ENCODE results near the gene PRSS8. TPM values are rescaled to one million over a fixed set of nuclear protein-coding genes. Genes with fewer than 3 reads are reported as not detected.
A peak's percentile ranks its signal among the peaks of the same experiment; 100 is the strongest.

The PRSS8 gene
- total RNA-seq, 2 experiments from 2014 or later = not detected

GRCh38 chr16:31149894-31150890 lies 14.7 kb upstream of the PRSS8 start, which contains the start of gene PRSS36:
PRSS36 (minus strand) TSS chr16:31150066; CDS start chr16:31150035, 31 bp downstream.
- TF ChIP-seq CTCF (IDR thresholded peaks at IDR 0.05) = no peak
- H3K4me3 Mint-ChIP-seq = no peak within 1 kb of the TSS
- peak in 1 of 14 experiments; percentile 34 for DNase-seq
- H3K9me3 Mint-ChIP-seq = no peaks in the 10 kb centered on the region
- H3K27me3 Mint-ChIP-seq = peaks cover 8% of the 10 kb centered on the region
- intact Hi-C loops (cut with DNase I, micrococcal nuclease) = loop anchor here in 1 of 2 experiments (10.0 kb wide), 1 partner anchor 55 kb away; the partner anchor contains the start of gene PYCARD
- H3K27ac Mint-ChIP-seq = no peak within 1 kb of the TSS
- no peaks in the 10 kb centered on the region for H3K36me3 ChIP-seq (ENCODE audit: insufficient read depth, low read length)
- ChIA-PET POLR2A (no interaction called here), CTCF (no interaction called here)
- H3K4me1 ChIP-seq (ENCODE audit: insufficient read depth, low read length) = peaks cover 3% of the 10 kb centered on the region
- no peaks in the 10 kb centered on the region for H3K9me3 ChIP-seq (ENCODE audit: control insufficient read depth in 1 of 2, insufficient read depth in 1 of 2, low read length in 2 of 2)
- no peak for ATAC-seq (ENCODE audit: poor library complexity)
- no peaks in the 10 kb centered on the region for H3K36me3 Mint-ChIP-seq (ENCODE audit: low read depth)
- no peak within 1 kb of the TSS for H3K27ac ChIP-seq (ENCODE audit: low read depth in 1 of 2, low read length in 2 of 2)
- no peaks in the 10 kb centered on the region for H3K4me1 Mint-ChIP-seq (ENCODE audit: low read depth)
- no peaks in the 10 kb centered on the region for H3K27me3 ChIP-seq (ENCODE audit: control insufficient read depth in 1 of 2, insufficient read depth in 2 of 2, low read length in 2 of 2)
- H3K4me3 ChIP-seq (ENCODE audit: low read length) = no peak within 1 kb of the TSS

GRCh38 chr16:31149332-31149731 lies 13.8 kb upstream of the PRSS8 start:
- no peak overlapping the region for H3K27ac Mint-ChIP-seq
- peaks cover 3% of the 10 kb centered on the region for H3K4me1 ChIP-seq (ENCODE audit: insufficient read depth, low read length)

GRCh38 chr16:31148896-31149295 lies 13.4 kb upstream of the PRSS8 start:
- ATAC-seq (ENCODE audit: poor library complexity) (no peak), DNase-seq (no peak)
- H3K4me3 ChIP-seq (ENCODE audit: low read length) = no peak overlapping the region
- no peaks in the 10 kb centered on the region for H3K27me3 ChIP-seq (ENCODE audit: control insufficient read depth in 1 of 2, insufficient read depth in 2 of 2, low read length in 2 of 2)
- peaks cover 8% of the 10 kb centered on the region for H3K27me3 Mint-ChIP-seq
- H3K9me3 Mint-ChIP-seq = no peaks in the 10 kb centered on the region
- H3K4me3 Mint-ChIP-seq = no peak overlapping the region
- no peaks in the 10 kb centered on the region for H3K36me3 ChIP-seq (ENCODE audit: insufficient read depth, low read length)
- H3K36me3 Mint-ChIP-seq (ENCODE audit: low read depth) = no peaks in the 10 kb centered on the region
- TF ChIP-seq CTCF (IDR thresholded peaks at IDR 0.05) = no peak
- H3K27ac Mint-ChIP-seq = no peak overlapping the region
- H3K27ac ChIP-seq (ENCODE audit: low read depth in 1 of 2, low read length in 2 of 2) = no peak overlapping the region
- H3K4me1 Mint-ChIP-seq (ENCODE audit: low read depth) = peaks cover 1% of the 10 kb centered on the region
- H3K9me3 ChIP-seq (ENCODE audit: control insufficient read depth in 1 of 2, insufficient read depth in 1 of 2, low read length in 2 of 2) = no peaks in the 10 kb centered on the region
- peaks cover 3% of the 10 kb centered on the region for H3K4me1 ChIP-seq (ENCODE audit: insufficient read depth, low read length)
- intact Hi-C loops (cut with DNase I, micrococcal nuclease) = loop anchor here in 1 of 2 experiments (10.0 kb wide), 1 partner anchor 56 kb away; the partner anchor contains the start of gene PYCARD
- ChIA-PET CTCF (no interaction called here), POLR2A (interaction anchor here (1.3 kb wide), 1 partner anchor 31 kb away, joined by 4 read pairs; the partner anchor contains the start of gene FUS)

More at GRCh38 chr16:31149332-31149731, 13.8 kb upstream of the PRSS8 start:
- H3K36me3 ChIP-seq (ENCODE audit: insufficient read depth, low read length) = no peaks in the 10 kb centered on the region
- intact Hi-C loops (cut with DNase I, micrococcal nuclease) = loop anchor here in 1 of 2 experiments (10.0 kb wide), 1 partner anchor 55 kb away; the partner anchor contains the start of gene PYCARD
- H3K27me3 Mint-ChIP-seq = peaks cover 8% of the 10 kb centered on the region
- ChIA-PET POLR2A (no interaction called here), CTCF (no interaction called here)
- no peak overlapping the region for H3K27ac ChIP-seq (ENCODE audit: low read depth in 1 of 2, low read length in 2 of 2)
- DNase-seq (no peak), ATAC-seq (ENCODE audit: poor library complexity) (no peak)
- no peaks in the 10 kb centered on the region for H3K4me1 Mint-ChIP-seq (ENCODE audit: low read depth)
- H3K9me3 ChIP-seq (ENCODE audit: control insufficient read depth in 1 of 2, insufficient read depth in 1 of 2, low read length in 2 of 2) = no peaks in the 10 kb centered on the region
- no peak overlapping the region for H3K4me3 Mint-ChIP-seq
- TF ChIP-seq CTCF (IDR thresholded peaks at IDR 0.05) = no peak
- no peaks in the 10 kb centered on the region for H3K36me3 Mint-ChIP-seq (ENCODE audit: low read depth)
- no peaks in the 10 kb centered on the region for H3K27me3 ChIP-seq (ENCODE audit: control insufficient read depth in 1 of 2, insufficient read depth in 2 of 2, low read length in 2 of 2)
- no peak overlapping the region for H3K4me3 ChIP-seq (ENCODE audit: low read length)
- no peaks in the 10 kb centered on the region for H3K9me3 Mint-ChIP-seq
